Thyroid gland (tissue), 4 donors: ENCODE data around the gene FAM240A.

ENCODE experiments used
- POLR2A ChIP-seq, 2 donors: fragments of 450-650 bp; IDR thresholded peaks; one replicate each; pipeline ENCODE4 v1.6.1; 2017; ENCODE audit warnings: antibody characterized with exemption in 2 of 2, mild to moderate bottlenecking in 2 of 2, moderate library complexity in 1 of 2
- TF ChIP-seq, protein P1 (sequence below), 6 experiments: fragments of 200-600 bp in 3 of 6; fragments of 450-650 bp in 3 of 6; sonication (generic) in 3 of 6; IDR thresholded peaks; one replicate each; pipeline ENCODE4 v1.5.1; 2016 to 2019; ENCODE audit warnings: antibody characterized with exemption in 6 of 6, mild to moderate bottlenecking in 2 of 6, inconsistent platforms in 1 of 6, moderate library complexity in 1 of 6

- TF ChIP-seq, protein P1, sequence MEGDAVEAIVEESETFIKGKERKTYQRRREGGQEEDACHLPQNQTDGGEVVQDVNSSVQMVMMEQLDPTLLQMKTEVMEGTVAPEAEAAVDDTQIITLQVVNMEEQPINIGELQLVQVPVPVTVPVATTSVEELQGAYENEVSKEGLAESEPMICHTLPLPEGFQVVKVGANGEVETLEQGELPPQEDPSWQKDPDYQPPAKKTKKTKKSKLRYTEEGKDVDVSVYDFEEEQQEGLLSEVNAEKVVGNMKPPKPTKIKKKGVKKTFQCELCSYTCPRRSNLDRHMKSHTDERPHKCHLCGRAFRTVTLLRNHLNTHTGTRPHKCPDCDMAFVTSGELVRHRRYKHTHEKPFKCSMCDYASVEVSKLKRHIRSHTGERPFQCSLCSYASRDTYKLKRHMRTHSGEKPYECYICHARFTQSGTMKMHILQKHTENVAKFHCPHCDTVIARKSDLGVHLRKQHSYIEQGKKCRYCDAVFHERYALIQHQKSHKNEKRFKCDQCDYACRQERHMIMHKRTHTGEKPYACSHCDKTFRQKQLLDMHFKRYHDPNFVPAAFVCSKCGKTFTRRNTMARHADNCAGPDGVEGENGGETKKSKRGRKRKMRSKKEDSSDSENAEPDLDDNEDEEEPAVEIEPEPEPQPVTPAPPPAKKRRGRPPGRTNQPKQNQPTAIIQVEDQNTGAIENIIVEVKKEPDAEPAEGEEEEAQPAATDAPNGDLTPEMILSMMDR (IDR thresholded peaks at IDR 0.05) = no peak
- no peak for TF ChIP-seq POLR2A (IDR thresholded peaks at IDR 0.05)
These were observed 5.6 kb downstream of the FAM240A start for GRCh38 chr3:46617941-46618340.
